Neural cell (in vitro differentiated cells): ENCODE measurements around the gene SLC34A3.

Experiments used
- EP300 ChIP-seq: fragments of 450-650 bp; conservative IDR thresholded peaks from 2 replicates; pipeline ENCODE4 v1.6.1; 2014; ENCODE audit warnings: antibody characterized with exemption, mild to moderate bottlenecking, moderate library complexity; ENCODE audit not compliant: poor library complexity, severe bottlenecking
- EZH2 ChIP-seq: fragments of 200-600, 300-800 bp; shearing (Covaris generic), sonication (generic); IDR thresholded peaks from 2 replicates; pipeline ENCODE4 v1.6.1; 2014; ENCODE audit warnings: antibody characterized with exemption, low read length, borderline replicate concordance, mild to moderate bottlenecking; ENCODE audit not compliant: insufficient read depth, poor library complexity, severe bottlenecking
- MXI1 ChIP-seq: fragments of 450-650 bp; conservative IDR thresholded peaks from 2 replicates; pipeline ENCODE4 v1.6.1; 2014; ENCODE audit warnings: antibody characterized with exemption, mild to moderate bottlenecking; ENCODE audit not compliant: poor library complexity, severe bottlenecking
- POLR2AphosphoS5 ChIP-seq: IDR thresholded peaks from 2 replicates; pipeline ENCODE4 v1.6.1; 2012
- RAD21 ChIP-seq: fragments of 450-650 bp; conservative IDR thresholded peaks from 2 replicates; pipeline ENCODE4 v1.6.1; 2014; ENCODE audit warnings: antibody characterized with exemption, mild to moderate bottlenecking, moderate library complexity
- SMC3 ChIP-seq: fragments of 450-650 bp; conservative IDR thresholded peaks from 2 replicates; pipeline ENCODE4 v1.6.1; 2014; ENCODE audit warnings: antibody characterized with exemption, mild to moderate bottlenecking, moderate library complexity; ENCODE audit not compliant: poor library complexity
- TAF1 ChIP-seq: IDR thresholded peaks from 2 replicates; pipeline ENCODE4 v1.6.1; 2012; ENCODE audit warnings: low read depth
- TF ChIP-seq, protein P1 (sequence below): fragments of 450-650 bp; IDR thresholded peaks from 2 replicates; pipeline ENCODE4 v1.5.1; 2014; ENCODE audit warnings: antibody characterized with exemption, mild to moderate bottlenecking, moderate library complexity; ENCODE audit not compliant: poor library complexity, severe bottlenecking
- TF ChIP-seq, protein P2 (sequence below): IDR thresholded peaks from 2 replicates; pipeline ENCODE4 v1.6.1; 2012; ENCODE audit warnings: borderline replicate concordance

DNA sequence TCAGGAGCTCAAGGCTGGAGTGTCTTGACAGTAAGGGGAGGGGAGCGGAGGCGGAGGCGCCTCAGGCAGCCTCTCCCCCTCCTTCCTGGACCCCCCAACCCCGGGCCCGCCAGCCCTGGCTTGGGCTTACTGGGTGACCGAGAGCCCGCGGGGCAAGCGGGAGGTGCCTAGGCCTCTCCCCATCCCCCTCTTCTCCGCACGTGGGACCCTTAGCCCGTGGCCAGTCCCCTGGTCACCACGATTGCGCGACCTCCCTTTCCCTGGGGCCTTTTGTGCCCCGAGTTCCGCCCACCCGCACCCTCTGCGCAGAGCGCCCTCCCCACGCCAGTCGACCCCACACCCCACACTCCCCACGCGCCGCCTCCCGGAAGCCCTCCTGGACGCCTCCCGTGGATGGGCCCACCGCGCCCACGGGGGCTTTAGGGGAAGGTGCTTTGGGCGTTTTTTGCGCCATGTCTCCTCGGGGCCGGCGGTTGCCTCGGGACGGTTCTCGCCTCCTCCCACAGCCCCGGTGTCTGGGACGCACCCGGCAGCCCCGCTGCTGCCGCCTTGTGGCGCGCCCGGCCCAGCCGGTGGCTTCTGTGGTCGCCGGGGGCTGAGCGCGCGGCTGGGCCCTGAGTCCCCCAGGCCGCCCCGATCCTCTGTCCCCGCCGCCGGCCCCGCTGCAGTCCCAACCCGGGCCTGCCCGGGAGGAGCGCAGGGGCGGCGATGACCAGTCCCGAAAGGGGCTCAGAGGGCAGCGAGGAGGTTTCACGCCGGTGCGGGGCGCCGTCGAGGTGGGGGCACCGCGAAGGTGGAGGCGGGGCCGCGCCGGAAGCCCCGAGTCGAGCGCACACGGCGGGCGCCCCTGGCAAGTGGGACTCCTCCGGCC, 50.0 kb downstream of the SLC34A3 start:
- TF ChIP-seq, protein P1, sequence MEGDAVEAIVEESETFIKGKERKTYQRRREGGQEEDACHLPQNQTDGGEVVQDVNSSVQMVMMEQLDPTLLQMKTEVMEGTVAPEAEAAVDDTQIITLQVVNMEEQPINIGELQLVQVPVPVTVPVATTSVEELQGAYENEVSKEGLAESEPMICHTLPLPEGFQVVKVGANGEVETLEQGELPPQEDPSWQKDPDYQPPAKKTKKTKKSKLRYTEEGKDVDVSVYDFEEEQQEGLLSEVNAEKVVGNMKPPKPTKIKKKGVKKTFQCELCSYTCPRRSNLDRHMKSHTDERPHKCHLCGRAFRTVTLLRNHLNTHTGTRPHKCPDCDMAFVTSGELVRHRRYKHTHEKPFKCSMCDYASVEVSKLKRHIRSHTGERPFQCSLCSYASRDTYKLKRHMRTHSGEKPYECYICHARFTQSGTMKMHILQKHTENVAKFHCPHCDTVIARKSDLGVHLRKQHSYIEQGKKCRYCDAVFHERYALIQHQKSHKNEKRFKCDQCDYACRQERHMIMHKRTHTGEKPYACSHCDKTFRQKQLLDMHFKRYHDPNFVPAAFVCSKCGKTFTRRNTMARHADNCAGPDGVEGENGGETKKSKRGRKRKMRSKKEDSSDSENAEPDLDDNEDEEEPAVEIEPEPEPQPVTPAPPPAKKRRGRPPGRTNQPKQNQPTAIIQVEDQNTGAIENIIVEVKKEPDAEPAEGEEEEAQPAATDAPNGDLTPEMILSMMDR = peak; percentile 48
- TF ChIP-seq EZH2 (no peak), TAF1 (no peak), POLR2AphosphoS5 (no peak), MXI1 (no peak), SMC3 (no peak), EP300 (no peak), RAD21 (no peak)
- TF ChIP-seq, protein P2, sequence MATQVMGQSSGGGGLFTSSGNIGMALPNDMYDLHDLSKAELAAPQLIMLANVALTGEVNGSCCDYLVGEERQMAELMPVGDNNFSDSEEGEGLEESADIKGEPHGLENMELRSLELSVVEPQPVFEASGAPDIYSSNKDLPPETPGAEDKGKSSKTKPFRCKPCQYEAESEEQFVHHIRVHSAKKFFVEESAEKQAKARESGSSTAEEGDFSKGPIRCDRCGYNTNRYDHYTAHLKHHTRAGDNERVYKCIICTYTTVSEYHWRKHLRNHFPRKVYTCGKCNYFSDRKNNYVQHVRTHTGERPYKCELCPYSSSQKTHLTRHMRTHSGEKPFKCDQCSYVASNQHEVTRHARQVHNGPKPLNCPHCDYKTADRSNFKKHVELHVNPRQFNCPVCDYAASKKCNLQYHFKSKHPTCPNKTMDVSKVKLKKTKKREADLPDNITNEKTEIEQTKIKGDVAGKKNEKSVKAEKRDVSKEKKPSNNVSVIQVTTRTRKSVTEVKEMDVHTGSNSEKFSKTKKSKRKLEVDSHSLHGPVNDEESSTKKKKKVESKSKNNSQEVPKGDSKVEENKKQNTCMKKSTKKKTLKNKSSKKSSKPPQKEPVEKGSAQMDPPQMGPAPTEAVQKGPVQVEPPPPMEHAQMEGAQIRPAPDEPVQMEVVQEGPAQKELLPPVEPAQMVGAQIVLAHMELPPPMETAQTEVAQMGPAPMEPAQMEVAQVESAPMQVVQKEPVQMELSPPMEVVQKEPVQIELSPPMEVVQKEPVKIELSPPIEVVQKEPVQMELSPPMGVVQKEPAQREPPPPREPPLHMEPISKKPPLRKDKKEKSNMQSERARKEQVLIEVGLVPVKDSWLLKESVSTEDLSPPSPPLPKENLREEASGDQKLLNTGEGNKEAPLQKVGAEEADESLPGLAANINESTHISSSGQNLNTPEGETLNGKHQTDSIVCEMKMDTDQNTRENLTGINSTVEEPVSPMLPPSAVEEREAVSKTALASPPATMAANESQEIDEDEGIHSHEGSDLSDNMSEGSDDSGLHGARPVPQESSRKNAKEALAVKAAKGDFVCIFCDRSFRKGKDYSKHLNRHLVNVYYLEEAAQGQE = no peak
